HCT116 (cell line): ENCODE data around the gene UPF1. TPM values are rescaled to one million over a fixed set of nuclear protein-coding genes. Genes with fewer than 3 reads are reported as not detected.

Source experiments
- ATAC-seq: fragments of 200-7000 bp; cut with Tn5 transposase; 2 replicates; pipeline ENCODE4 v1.9.1; 2020; ENCODE audit warnings: mild to moderate bottlenecking, moderate library complexity
- BruUV-seq: library from RNA; stranded (reverse); fragments of 400-500 nt; replicated peaks from 2 replicates; lab custom pipeline; 2021; lab: Mats Ljungman, UMichigan
- CTCF ChIA-PET: fragments of 300-600 bp; sonication (Branson Sonifier 250); formaldehyde crosslinking; loops from one replicate; lab custom pipeline; 2021; ENCODE audit warnings: antibody characterized with exemption; lab: Charles Lee
- POLR2A ChIA-PET: fragments of 300-600, 350-600 bp; sonication (Branson Sonifier 250); formaldehyde crosslinking; loops from one replicate; lab custom pipeline; 2021; ENCODE audit warnings: antibody characterized with exemption; lab: Charles Lee
- RAD21 ChIA-PET, 2 experiments: fragments of 300-600 bp; sonication (Branson Sonifier 250); formaldehyde crosslinking; loops; one replicate each; lab custom pipeline; 2023; ENCODE audit warnings: low total read pairs in 2 of 2; ENCODE audit not compliant: uncharacterized antibody in 2 of 2, unreplicated experiment in 2 of 2, low non-redundant PET in 1 of 2; lab: Charles Lee
- DNase-seq: peaks from one replicate; pipeline ENCODE4 v3.0.0-alpha.2; 2010; ENCODE audit warnings: low read depth, low spot score
- H2AFZ ChIP-seq: fragments of 200-600 bp; shearing (Covaris generic), sonication (generic); 2 replicates; pipeline ENCODE4 v1.6.1; 2017; ENCODE audit warnings: low read depth, mixed run types, mixed read lengths, antibody characterized with exemption, low read length; ENCODE audit not compliant: poor library complexity, severe bottlenecking
- H3K27ac ChIP-seq: 2 replicates; pipeline ENCODE4 v1.5.1; 2012; ENCODE audit warnings: low read depth, low read length
- H3K27me3 ChIP-seq: fragments of 200-600 bp; sonication (generic); 2 replicates; pipeline ENCODE4 v1.6.1; 2016; ENCODE audit warnings: mixed run types, low read length, mixed read lengths; ENCODE audit not compliant: insufficient read depth
- H3K36me3 ChIP-seq, 2 experiments: fragments of 200-500 bp in 1 of 2; fragments of 200-600 bp in 1 of 2; sonication (Bioruptor generic) in 1 of 2; sonication (generic) in 1 of 2; 2 replicates each; pipeline versions ENCODE4 v1.5.1 to v1.6.1; 2014 to 2016; ENCODE audit warnings: low read length in 2 of 2, inconsistent platforms in 1 of 2, mixed read lengths in 1 of 2, mixed run types in 1 of 2; ENCODE audit not compliant: insufficient read depth in 2 of 2, control insufficient read depth in 1 of 2
- H3K4me1 ChIP-seq, 2 experiments: fragments of 200-600 bp in 1 of 2; sonication (generic) in 1 of 2; 2 replicates each; pipeline versions ENCODE4 v1.5.1 to v1.6.1; 2012 to 2017; ENCODE audit warnings: low read length in 2 of 2, inconsistent platforms in 1 of 2, mild to moderate bottlenecking in 1 of 2, mixed read lengths in 1 of 2, mixed run types in 1 of 2, moderate library complexity in 1 of 2; ENCODE audit not compliant: insufficient read depth in 2 of 2, control insufficient read depth in 1 of 2
- H3K4me2 ChIP-seq: fragments of 200-600 bp; sonication (generic); 2 replicates; pipeline ENCODE4 v1.6.1; 2017; ENCODE audit warnings: mixed run types, low read length, mixed read lengths
- H3K4me3 ChIP-seq, 2 experiments: fragments of 200-600 bp in 1 of 2; sonication (generic) in 1 of 2; replicated peaks in 1 of 2; 2 replicates each; pipeline ENCODE4 v1.5.1; 2011 to 2016; ENCODE audit warnings: low read length in 2 of 2, control low read depth in 1 of 2, low read depth in 1 of 2, mild to moderate bottlenecking in 1 of 2, mixed read lengths in 1 of 2, mixed run types in 1 of 2
- H3K79me2 ChIP-seq: fragments of 200-600 bp; sonication (generic); 2 replicates; pipeline ENCODE4 v1.6.1; 2017; ENCODE audit warnings: mild to moderate bottlenecking, mixed run types, low read length, moderate library complexity, mixed read lengths; ENCODE audit not compliant: insufficient read depth
- H3K9ac ChIP-seq: fragments of 200-600 bp; sonication (generic); 2 replicates; pipeline ENCODE4 v1.6.1; 2016; ENCODE audit warnings: low read length, mixed read lengths
- H3K9me2 ChIP-seq: fragments of 200-600 bp; sonication (generic), shearing (Covaris generic); 2 replicates; pipeline ENCODE4 v1.6.1; 2017; ENCODE audit warnings: mixed run types, mild to moderate bottlenecking, moderate library complexity; ENCODE audit not compliant: insufficient read depth
- H3K9me3 ChIP-seq, 2 experiments: fragments of 200-500 bp in 1 of 2; fragments of 200-600 bp in 1 of 2; sonication (Bioruptor generic) in 1 of 2; sonication (generic) in 1 of 2; 2 replicates each; pipeline ENCODE4 v1.6.1; 2014 to 2017; ENCODE audit warnings: low read length in 2 of 2, mixed read lengths in 2 of 2, inconsistent platforms in 1 of 2, low read depth in 1 of 2, mild to moderate bottlenecking in 1 of 2, mixed run types in 1 of 2, moderate library complexity in 1 of 2; ENCODE audit not compliant: control insufficient read depth in 1 of 2, insufficient read depth in 1 of 2
- H4K20me1 ChIP-seq: fragments of 200-600 bp; sonication (generic), shearing (Covaris generic); 2 replicates; pipeline ENCODE4 v1.6.1; 2017; ENCODE audit warnings: mixed run types, mild to moderate bottlenecking, moderate library complexity; ENCODE audit not compliant: insufficient read depth
- CBX3 ChIP-seq: IDR thresholded peaks from 2 replicates; pipeline ENCODE4 v1.6.1; 2012; ENCODE audit warnings: low read depth
- EGR1 ChIP-seq: IDR thresholded peaks from 2 replicates; pipeline ENCODE4 v1.6.1; 2012; ENCODE audit warnings: low read depth
- EZH2 ChIP-seq: fragments of 200-600 bp; sonication (generic); IDR thresholded peaks from 2 replicates; pipeline ENCODE4 v1.6.1; 2017; ENCODE audit warnings: antibody characterized with exemption, mixed run types
- POLR2AphosphoS5 ChIP-seq: IDR thresholded peaks from 2 replicates; pipeline ENCODE4 v1.6.1; 2011; ENCODE audit warnings: mild to moderate bottlenecking, low read depth, low read length, moderate library complexity
- SIN3A ChIP-seq: IDR thresholded peaks from 2 replicates; pipeline ENCODE4 v1.6.1; 2012; ENCODE audit warnings: low read depth
- TCF7L2 ChIP-seq: IDR thresholded peaks from 2 replicates; pipeline ENCODE4 v1.7.0; 2011; ENCODE audit warnings: borderline replicate concordance, inconsistent platforms; ENCODE audit not compliant: insufficient read depth, insufficient read length; ENCODE audit errors: extremely low read depth
- YY1 ChIP-seq: IDR thresholded peaks from 2 replicates; pipeline ENCODE4 v1.6.1; 2011; ENCODE audit warnings: low read length, low read depth, moderate library complexity, mild to moderate bottlenecking; ENCODE audit not compliant: insufficient replicate concordance; ENCODE audit errors: extremely low read depth
- ZFX ChIP-seq: fragments of 450-650 bp; IDR thresholded peaks from 2 replicates; pipeline ENCODE4 v1.6.1; 2017
- ZNF274 ChIP-seq: fragments of 200-500 bp; sonication (Bioruptor generic); IDR thresholded peaks from 2 replicates; pipeline ENCODE4 v1.6.1; 2014; ENCODE audit warnings: mild to moderate bottlenecking, low read depth, low read length, inconsistent platforms
- intact Hi-C: fragments of 100-400 bp; cut with micrococcal nuclease; formaldehyde crosslinking; loops from 2 replicates; pipeline ENCODE4 v1.10.0; 2022
- total RNA-seq: library from RNA; stranded (reverse); gene quantifications from one replicate; pipeline ENCODE4 v1.2.1, GENCODE V29; 2021; ENCODE audit not compliant: unreplicated experiment
- TF ChIP-seq, protein P1 (sequence below): IDR thresholded peaks from 2 replicates; pipeline ENCODE4 v1.6.1; 2012
- TF ChIP-seq, protein P2 (sequence below): IDR thresholded peaks from 2 replicates; pipeline ENCODE4 v1.6.1; 2012; ENCODE audit warnings: low read depth
- TF ChIP-seq, protein P3 (sequence below): IDR thresholded peaks from 2 replicates; pipeline ENCODE4 v1.6.1; 2012
- TF ChIP-seq, protein P4 (sequence below), 3 experiments: fragments of 200-600 bp in 1 of 3; sonication (generic) in 1 of 3; IDR thresholded peaks in 2 of 3; conservative IDR thresholded peaks in 1 of 3; 2 replicates each; pipeline ENCODE4 v1.5.1; 2012 to 2017; ENCODE audit warnings: low read depth in 2 of 3, low read length in 2 of 3, antibody characterized with exemption in 1 of 3, borderline replicate concordance in 1 of 3, control low read depth in 1 of 3, mild to moderate bottlenecking in 1 of 3, mixed read lengths in 1 of 3, mixed run types in 1 of 3, moderate library complexity in 1 of 3; ENCODE audit not compliant: insufficient read depth in 1 of 3
- TF ChIP-seq, protein P5 (sequence below): IDR thresholded peaks from 2 replicates; pipeline ENCODE4 v1.6.1; 2011; ENCODE audit warnings: mild to moderate bottlenecking, low read length, moderate library complexity; ENCODE audit not compliant: insufficient replicate concordance; ENCODE audit errors: extremely low read depth

UPF1 gene
- total RNA-seq, 1 experiment from 2014 or later: 78.5 TPM

DNA sequence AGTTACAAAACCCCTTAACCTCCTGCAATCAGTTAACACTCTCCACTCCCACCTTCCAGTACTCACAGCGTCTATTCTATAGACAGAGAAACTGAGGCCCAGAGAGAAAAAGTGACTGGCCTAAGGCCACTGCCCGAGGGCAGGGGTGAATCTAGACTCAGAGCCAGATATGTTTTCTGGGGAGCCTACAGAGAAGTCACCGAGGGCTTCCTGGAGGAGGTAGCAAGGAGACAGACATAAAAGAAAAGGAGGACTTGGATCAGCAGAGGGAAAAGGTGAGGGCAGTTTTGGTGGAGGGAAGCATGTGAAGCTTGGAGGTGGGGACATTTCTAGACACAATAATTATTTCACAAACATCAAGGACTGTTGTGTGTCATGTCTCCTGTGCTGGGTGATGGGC, 39.1 kb upstream of the UPF1 start:
- Histone ChIP-seq H3K4me2 (no peak overlapping the region), H2AFZ (no peak overlapping the region), H3K9me2 (no peaks in the 10 kb centered on the region), H4K20me1 (no peaks in the 10 kb centered on the region), H3K79me2 (no peaks in the 10 kb centered on the region), H3K27me3 (no peaks in the 10 kb centered on the region), H3K36me3 (no peaks in the 10 kb centered on the region), H3K9me3 (no peaks in the 10 kb centered on the region), H3K27ac (no peak overlapping the region), H3K4me1 (peaks cover 5 to 10% of the 10 kb centered on the region in 2 experiments; a peak in 1 of 4 replicates), H3K4me3 (no peak overlapping the region), H3K9ac (no peak overlapping the region)
- intact Hi-C loops: no loop called here
- ChIA-PET POLR2A (no interaction called here), CTCF (no interaction called here), RAD21 (no interaction called here)
- ATAC-seq: no peak
- TF ChIP-seq, protein P1, sequence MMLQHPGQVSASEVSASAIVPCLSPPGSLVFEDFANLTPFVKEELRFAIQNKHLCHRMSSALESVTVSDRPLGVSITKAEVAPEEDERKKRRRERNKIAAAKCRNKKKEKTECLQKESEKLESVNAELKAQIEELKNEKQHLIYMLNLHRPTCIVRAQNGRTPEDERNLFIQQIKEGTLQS: no peak
- TF ChIP-seq YY1 (no peak), EZH2 (no peak), TCF7L2 (no peak), EGR1 (no peak), POLR2AphosphoS5 (no peak), SIN3A (no peak), ZFX (no peak), ZNF274 (no peak), CBX3 (no peak)
- TF ChIP-seq, protein P2, sequence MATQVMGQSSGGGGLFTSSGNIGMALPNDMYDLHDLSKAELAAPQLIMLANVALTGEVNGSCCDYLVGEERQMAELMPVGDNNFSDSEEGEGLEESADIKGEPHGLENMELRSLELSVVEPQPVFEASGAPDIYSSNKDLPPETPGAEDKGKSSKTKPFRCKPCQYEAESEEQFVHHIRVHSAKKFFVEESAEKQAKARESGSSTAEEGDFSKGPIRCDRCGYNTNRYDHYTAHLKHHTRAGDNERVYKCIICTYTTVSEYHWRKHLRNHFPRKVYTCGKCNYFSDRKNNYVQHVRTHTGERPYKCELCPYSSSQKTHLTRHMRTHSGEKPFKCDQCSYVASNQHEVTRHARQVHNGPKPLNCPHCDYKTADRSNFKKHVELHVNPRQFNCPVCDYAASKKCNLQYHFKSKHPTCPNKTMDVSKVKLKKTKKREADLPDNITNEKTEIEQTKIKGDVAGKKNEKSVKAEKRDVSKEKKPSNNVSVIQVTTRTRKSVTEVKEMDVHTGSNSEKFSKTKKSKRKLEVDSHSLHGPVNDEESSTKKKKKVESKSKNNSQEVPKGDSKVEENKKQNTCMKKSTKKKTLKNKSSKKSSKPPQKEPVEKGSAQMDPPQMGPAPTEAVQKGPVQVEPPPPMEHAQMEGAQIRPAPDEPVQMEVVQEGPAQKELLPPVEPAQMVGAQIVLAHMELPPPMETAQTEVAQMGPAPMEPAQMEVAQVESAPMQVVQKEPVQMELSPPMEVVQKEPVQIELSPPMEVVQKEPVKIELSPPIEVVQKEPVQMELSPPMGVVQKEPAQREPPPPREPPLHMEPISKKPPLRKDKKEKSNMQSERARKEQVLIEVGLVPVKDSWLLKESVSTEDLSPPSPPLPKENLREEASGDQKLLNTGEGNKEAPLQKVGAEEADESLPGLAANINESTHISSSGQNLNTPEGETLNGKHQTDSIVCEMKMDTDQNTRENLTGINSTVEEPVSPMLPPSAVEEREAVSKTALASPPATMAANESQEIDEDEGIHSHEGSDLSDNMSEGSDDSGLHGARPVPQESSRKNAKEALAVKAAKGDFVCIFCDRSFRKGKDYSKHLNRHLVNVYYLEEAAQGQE: no peak
- TF ChIP-seq, protein P3, sequence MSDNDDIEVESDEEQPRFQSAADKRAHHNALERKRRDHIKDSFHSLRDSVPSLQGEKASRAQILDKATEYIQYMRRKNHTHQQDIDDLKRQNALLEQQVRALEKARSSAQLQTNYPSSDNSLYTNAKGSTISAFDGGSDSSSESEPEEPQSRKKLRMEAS: no peak
- TF ChIP-seq, protein P4, sequence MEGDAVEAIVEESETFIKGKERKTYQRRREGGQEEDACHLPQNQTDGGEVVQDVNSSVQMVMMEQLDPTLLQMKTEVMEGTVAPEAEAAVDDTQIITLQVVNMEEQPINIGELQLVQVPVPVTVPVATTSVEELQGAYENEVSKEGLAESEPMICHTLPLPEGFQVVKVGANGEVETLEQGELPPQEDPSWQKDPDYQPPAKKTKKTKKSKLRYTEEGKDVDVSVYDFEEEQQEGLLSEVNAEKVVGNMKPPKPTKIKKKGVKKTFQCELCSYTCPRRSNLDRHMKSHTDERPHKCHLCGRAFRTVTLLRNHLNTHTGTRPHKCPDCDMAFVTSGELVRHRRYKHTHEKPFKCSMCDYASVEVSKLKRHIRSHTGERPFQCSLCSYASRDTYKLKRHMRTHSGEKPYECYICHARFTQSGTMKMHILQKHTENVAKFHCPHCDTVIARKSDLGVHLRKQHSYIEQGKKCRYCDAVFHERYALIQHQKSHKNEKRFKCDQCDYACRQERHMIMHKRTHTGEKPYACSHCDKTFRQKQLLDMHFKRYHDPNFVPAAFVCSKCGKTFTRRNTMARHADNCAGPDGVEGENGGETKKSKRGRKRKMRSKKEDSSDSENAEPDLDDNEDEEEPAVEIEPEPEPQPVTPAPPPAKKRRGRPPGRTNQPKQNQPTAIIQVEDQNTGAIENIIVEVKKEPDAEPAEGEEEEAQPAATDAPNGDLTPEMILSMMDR (IDR thresholded peaks at IDR 0.05 in 2 of 3, conservative IDR thresholded peaks at IDR 0.05 in 1 of 3; ENCODE audit: borderline replicate concordance in 1 of 3, insufficient read depth in 1 of 3, low read depth in 2 of 3, low read length in 2 of 3): no peak
- TF ChIP-seq, protein P5, sequence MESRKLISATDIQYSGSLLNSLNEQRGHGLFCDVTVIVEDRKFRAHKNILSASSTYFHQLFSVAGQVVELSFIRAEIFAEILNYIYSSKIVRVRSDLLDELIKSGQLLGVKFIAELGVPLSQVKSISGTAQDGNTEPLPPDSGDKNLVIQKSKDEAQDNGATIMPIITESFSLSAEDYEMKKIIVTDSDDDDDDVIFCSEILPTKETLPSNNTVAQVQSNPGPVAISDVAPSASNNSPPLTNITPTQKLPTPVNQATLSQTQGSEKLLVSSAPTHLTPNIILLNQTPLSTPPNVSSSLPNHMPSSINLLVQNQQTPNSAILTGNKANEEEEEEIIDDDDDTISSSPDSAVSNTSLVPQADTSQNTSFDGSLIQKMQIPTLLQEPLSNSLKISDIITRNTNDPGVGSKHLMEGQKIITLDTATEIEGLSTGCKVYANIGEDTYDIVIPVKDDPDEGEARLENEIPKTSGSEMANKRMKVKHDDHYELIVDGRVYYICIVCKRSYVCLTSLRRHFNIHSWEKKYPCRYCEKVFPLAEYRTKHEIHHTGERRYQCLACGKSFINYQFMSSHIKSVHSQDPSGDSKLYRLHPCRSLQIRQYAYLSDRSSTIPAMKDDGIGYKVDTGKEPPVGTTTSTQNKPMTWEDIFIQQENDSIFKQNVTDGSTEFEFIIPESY: no peak
- no TSS peak for BruUV-seq
- no peak for DNase-seq
